ENCODE data around the gene TSTD1.
A peak's percentile ranks its signal among the peaks of the same experiment; 100 is the strongest.

Gene TSTD1, protein sequence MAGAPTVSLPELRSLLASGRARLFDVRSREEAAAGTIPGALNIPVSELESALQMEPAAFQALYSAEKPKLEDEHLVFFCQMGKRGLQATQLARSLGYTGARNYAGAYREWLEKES

DNA sequence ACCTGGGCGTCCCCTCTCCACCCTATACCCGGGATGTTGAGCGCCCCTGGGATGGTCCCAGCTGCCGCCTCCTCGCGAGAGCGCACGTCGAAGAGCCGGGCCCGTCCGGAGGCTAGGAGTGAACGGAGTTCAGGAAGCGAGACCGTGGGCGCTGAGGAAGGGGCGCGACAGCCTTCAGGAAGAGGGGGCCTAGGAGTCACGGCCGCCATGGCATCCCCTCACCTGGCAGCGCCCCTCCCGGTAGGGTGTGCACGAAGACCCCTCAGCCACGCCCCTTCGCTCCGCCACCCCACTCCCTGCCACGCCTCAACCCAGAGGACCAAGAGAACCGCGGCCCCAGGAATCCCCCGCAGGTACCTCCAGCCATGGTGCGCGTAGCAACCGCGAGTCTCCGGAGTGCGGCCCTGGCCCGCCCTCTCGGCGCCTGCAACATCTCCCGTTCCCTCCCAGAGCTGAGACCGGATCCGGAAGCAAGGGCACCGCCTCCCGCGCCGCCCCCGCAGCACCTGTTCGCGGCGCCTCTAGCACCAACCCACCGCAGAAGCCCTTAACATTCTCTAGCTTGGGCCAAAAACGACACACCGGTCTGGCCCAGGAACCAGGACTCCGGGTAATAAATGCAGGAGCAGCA lies at the start of gene TSTD1:
TSTD1 (minus strand) TSS at position 442 of the 631 bp plus-strand sequence; CDS start at position 367, 75 bp downstream.
- DNase-seq: peak; percentile 88

DNA sequence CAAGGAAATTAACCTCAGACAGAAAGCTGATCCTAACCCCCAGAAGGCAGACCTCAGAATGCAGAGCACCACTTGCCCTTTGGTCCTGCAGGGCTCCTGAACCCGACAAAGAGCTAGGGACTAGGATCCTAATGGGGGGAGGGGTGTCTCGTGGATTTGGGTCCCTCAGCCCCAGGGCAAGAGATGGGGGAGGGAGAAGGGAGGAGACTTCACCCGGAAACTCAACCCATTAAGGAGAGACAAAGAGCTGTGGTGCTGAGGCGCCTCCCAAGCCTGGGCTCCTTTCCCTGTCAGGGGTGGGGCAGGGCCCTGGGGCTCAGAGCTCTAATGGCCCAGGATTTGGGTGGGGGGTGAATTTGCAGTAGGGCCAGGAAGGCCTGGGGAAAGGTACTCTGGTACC lies 47.7 kb upstream of the TSTD1 start:
- no peak for DNase-seq

DNA sequence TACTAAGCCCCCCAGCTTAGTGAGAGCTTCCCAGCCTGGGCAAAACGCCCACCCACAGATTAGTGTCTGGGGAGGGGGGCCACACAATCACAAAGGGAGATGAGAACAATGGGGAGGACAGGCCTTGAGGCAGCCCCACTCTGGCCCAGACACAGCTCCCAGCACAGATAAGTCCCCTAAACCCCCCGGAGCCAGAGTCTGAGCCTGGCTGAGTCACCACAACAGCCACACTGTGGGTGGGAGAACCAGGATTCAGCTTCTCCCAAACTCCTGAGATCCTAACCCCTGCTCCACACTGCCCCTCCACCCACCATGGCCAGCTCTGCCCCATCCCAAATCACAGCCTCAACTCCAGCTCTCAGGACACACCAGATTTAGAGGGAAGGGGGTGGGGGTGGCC lies 46.4 kb upstream of the TSTD1 start:
- DNase-seq: no peak

DNA sequence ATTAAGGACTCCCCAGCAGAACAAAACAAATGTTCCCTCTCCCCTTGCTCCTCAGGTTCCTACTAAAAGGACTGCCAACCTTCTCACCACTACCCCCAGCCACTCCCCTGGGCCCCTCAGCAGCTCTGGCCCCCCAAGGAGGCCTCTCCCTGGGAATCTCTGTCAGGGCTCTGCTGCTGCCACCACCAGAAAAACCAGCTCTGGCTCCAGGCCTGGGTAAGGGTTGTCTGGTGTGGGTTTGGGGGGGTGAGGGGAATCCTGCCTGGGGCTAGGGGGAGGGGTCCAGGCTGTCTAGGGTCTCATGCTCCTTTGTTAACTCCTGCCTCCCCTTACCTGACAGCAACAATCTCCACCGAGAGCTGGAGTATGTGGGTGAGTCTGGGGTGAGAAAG lies 45.8 kb upstream of the TSTD1 start:
- DNase-seq: no peak

DNA sequence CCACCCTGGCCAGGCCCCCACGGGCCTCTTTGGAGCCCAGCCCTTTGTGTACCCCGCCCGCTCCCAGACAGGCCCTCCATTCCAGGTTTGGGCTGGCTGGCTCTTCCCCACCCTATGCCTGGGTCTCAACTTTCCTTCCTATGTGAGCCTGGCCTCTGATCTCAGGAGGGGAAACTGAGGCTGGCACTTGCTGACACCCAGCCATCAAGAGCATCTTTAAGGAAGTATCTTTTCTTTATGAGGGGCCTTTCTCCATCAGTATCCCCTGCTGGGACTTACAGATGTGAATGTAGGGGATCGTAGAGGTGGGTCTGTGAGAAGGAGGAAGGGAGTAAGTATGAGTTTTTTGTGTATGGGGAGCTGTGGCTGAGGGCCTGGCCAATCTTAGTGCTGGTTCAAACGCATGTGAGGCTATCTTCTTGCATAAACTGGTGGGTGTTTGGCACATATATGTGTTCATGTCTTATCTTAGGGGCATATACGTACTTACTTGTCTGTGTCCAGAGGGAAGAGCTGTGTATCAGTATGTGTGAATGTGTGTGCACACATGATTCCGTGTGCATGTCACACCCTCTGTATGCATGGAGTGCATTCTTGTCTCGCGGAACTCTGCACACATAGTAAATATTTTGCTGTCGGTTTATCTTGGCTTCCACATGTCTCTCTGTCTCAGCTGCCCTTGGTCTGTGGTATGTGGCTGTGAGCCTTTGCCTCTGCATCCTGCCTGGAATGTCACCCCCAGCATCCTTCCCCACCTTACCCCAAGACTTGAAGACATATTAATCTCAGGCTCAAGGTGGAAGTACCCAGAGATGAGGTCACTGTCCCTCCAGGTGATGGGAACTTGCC lies 45.2 kb upstream of the TSTD1 start:
- DNase-seq: no peak

DNA sequence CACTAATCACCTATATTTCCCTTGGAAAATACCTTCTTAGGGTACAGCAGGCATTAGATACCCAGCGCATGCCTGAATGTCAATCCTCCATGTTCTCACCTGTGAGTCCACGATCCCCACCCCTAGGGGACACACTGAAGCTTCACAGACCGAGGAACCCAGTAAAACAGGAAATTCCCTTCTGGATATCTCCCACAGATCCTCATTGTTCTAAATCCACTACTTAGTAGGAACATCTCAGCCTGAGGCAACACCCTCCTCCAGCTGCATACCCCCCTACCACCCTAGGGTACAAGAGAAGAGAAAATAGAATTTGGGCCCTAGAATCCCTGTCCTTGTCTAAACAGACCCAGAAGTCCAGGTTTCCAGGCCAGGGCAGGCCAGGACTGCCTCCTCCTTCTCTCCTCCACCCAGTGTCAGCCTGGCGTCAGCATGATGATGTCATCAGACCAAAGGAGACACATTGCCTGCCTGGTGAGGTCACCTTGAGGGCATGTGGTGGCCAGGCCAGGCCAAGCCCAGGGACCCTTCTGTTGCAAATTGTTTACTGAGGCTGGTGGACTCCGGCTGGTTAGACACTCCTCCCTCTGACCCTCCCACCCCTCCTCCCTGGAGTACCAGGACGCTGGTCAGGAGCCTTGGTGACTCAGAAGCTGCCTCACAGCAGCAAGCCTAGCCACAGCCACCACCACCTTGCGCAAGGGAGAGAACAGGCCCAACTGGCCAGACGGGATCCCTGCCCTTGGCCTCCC lies 44.4 kb upstream of the TSTD1 start:
- DNase-seq: no peak

DNA sequence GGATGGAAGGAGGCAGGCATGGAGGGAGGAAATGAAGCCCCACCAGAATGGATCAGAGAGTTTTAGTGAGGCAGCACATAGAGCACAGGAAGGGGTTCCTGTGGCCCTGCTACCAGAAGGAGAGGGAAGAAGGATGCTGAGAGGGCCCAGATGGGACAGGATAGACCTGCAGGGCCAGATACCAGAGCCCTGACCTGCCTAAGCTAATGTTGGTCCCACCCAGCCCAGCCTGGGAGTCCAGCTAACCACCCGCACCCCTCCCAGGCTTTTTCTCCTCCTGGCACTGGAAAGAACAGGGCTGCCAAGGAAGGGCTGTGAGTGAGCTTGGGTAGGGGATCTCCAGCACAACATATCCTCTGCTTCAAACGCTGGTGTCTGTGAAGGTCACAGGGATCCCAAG lies 43.7 kb upstream of the TSTD1 start:
- no peak for DNase-seq

DNA sequence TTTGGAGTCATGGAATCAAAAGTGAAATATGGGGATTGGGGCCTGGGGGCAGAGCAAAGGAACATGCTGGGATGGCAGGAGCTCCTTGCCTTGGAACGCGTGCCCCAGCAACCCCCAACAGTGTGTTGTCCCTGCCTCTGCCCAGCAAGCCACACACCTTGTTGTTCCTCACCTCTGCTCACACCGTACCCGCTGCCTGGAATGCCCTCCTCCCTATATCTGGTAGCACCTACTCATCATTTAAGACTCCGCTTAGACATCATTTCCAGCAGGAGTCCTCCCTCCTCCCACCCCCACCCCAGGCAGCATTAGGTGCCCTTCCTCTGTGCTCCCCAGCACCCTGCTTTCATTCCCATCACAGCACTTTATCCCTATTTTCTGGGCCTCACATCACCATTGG lies 42.8 kb upstream of the TSTD1 start:
- no peak for DNase-seq

DNA sequence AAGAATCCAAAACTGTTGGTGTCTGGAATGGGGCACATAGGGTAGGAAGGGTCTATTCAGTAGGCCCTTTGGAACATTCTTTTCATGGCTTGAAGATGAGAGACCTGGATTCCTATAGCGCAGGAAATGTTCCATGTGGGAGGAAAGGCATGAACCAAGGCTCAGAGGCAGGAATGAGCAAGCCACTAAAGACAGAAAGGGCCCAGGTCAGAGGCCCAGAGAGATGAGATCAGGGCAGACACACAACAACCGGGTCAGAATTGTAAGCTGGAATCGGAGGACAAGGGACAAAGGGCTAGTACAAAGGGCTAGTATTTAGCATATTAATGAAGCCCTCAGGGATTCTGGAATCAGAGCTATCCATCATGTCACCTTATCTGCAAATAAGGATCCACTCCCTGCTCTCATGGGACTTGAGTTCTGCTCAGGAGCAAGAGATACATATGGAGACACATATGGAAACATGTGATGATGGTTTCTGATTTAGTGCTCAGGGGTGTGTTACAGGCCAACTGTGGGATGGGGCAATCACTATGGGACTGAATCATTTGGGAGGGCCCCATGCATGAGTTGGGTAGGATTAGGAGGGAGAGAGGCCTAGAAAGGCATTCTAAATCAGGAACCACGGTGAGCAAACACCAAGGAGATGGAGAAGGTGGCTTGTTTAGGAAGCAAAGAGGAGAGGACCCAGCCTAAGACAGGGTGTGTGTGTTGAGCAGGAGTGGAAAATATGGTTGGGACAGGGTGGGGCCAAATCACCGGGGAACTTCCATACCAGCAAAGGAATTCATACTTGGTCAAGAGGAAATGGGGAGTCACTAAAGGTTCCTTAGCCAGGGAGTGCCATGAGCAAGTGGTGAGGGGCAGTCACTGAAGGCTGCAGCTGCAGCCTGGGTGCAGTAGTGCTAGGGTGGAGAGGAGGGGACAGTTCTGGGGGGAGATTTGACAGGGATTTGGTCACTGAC lies 42.0 kb upstream of the TSTD1 start:
- DNase-seq: no peak

DNA sequence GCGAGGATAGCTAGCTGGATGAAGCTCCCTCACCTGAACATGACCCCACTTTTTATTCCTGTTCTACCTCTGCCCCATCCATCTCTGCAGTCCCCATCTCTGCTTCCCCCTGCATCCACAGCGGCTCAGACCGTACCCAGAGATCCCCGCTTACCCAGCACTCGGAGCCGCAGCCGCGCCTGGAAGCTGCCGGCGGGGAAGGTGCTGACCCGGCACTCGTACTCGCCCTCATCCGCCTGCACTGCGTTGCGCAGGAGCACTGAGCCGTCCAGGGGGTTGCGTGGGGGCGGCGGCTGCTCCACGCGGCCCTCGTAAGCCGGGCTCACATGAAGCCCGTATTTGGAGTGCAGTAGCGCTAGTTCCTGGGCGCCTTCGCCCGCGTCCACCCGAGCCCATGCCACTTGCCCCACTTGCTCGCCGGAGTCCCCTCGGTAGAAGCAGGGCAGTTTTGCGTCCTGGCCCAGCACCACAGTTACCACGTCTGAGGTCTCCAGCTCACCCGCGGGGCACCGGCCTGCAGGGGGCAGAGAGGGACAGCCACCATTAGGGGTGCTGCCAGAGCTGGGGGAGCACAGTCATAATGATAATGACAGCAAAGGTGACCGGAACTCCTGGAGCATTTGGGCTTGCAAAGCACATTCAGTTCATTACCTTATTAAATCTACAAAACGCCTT lies 40.8 kb upstream of the TSTD1 start:
- no peak for DNase-seq

DNA sequence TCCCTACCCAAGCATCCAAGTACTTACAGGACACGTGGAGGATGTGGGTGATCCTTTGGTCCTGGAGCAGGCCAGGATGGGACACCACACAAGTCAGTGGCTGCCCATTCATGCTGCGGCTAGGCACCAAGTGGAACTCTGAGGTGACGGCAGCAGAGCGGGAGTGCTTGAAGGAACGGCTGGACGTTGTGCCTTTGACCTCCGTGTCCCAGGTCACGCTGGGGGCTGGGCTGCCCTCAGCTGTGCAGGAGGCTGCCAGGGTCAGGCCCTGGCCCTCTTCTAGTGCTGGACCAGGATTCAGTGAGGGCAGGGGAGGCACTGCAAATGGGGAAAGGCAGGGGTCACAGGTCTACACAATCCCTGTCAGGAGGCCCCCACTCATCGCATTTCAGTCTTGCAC lies 38.7 kb upstream of the TSTD1 start:
- DNase-seq: no peak

DNA sequence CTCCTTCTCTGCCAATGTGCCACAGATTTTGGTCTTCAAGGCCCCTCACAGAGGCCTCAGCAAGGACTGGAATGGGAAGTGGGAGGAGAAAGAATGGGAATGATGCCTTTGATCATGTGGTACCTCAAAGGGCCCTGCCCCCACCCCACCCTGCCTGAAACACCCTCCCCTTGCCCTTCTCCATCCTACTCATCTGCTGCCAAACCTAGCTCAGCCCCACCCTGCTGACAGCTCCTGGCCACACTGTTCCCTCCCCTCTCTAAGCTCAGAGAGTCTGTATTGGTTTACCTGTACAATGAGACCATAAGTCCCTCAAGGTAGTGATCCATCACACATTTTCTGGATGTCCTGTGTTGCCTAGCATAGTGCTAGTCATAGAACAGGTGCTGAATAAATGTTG lies 37.6 kb upstream of the TSTD1 start:
- DNase-seq: no peak

DNA sequence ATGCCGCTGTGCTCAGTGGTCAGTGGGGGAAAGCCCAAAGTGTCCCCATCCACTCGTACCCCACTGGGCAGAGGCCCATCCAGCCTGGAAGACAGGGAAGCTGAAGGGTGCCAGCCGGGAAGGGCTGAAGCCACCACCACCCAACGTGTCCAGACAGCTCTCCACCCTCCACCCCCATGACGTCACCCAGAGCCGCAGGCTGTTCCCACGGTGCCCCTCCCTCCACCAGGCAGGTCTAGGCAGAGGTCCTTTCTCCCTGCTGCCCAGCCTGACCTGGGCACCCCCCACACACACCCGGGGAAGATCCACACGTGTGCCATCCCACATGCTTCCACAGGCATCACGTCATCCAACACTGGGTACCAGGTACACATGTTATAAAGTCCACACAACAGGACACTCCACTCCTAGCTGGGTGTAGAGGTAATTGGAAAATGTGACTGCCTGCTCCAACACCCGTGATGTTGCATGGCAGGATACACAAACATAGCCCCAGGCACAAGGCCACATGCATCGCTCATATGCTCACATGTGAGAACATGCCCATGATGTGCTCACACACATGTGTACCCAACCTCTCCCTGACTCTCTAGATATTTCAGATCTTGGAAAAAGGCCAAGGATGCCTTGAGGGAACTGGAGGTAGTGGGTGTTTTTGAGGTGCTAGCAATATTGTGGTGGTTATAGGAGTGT lies 36.1 kb upstream of the TSTD1 start:
- DNase-seq: no peak

DNA sequence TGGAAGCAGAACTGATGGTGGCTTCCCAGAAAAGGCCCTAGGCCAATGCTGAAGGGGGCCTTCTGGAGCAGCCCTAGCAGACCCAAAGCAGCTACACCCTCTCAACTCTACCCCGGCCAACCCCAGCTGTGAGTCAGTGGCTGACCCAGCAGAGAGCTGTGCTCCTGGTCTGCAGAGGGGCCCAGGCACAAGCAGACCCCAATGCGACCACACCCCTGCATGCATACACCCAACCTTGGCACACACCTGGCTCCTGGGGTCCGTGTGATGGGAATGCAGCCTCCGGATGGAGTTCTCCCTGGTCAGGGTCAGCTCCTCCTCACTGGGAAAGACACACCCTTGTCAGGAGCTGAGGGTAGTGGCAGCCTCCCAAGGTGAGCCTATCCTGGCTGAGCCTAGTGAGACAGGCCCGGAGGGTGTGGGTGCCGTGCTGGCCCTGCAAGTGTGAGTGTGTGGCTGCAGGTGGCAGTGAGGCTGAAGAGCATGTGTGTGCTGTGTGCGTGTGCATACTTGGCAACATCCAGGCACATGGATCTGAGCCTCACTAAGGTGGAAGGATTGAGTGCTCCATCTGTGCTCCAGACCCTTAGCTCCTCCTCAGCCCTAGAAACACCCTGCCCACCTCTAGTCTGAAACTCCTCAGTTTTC lies 34.8 kb upstream of the TSTD1 start:
- no peak for DNase-seq

DNA sequence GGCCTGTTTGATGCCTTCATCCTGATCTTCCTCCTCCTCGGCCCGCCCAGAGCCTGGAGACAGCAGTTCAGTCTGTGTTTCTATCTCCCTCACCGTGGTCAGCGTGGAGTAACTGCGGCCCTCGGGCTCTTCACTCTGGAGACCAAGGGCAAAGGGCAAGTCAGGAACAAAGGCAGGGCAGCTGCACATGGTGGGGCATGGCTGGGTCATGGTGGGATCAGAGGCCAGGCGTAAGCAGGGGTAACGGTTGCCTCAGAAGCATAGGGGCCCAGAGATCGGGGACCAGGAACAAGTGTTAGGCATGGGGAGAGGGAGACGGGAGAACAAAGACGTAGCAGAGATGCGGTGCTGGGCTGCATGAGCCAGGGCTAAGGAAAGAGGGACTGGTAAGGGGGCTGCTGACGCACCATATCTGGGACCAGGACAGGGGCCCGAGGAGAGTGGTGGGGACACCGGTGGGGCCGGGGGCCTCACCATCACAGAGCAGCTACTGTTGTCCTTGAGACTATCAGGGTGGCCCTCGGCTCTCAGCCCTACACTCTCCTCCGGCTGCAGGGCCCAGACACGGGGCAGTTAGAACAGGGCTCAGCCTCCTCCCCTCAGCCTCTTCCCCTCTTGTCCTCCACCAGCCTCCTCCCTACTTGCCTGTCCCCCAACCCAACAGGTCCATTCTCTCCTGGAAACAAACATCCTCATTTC lies 34.1 kb upstream of the TSTD1 start:
- no peak for DNase-seq

DNA sequence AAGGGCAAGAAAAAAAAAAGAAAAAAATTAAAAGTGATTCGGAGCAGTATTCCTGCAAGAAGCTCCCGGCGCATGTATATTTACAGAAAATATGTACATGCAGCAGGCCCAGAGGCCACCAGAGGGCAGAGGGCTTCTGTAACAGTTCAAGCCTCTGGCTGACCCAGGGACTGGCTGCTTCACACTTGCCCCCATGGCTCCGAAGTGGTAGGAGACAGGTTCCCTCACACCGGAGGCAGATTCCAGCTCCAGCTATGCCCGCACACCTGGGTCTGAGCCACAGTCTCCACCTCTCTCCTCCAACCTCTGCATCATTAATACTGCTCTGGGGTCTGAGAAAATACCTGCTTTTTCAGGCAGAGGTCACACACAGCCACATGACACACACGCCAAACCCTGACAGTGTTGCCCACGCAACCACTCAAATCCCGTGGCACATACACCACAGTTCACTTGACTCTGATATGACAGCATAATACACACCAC lies 33.2 kb upstream of the TSTD1 start:
- peak; percentile 51 for DNase-seq

DNA sequence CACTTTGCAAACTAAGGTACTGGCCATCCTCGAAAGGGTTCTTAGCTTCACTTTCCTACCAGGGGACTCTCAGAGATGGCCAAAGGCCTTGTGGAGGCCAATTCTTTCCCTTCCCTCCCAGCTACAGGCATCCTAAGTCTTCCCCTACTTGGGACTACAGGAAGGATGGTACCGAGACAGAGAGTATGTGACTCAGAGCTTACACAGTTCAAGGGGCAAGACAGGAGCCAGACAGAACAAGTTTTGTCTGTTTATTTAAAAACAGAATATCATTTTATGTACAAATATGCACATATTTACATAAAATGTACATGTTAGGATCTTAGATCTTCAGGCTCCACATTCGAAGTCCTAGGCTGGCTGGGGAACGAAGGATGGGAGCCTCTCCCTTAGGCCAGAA lies 32.0 kb upstream of the TSTD1 start:
- DNase-seq: no peak

DNA sequence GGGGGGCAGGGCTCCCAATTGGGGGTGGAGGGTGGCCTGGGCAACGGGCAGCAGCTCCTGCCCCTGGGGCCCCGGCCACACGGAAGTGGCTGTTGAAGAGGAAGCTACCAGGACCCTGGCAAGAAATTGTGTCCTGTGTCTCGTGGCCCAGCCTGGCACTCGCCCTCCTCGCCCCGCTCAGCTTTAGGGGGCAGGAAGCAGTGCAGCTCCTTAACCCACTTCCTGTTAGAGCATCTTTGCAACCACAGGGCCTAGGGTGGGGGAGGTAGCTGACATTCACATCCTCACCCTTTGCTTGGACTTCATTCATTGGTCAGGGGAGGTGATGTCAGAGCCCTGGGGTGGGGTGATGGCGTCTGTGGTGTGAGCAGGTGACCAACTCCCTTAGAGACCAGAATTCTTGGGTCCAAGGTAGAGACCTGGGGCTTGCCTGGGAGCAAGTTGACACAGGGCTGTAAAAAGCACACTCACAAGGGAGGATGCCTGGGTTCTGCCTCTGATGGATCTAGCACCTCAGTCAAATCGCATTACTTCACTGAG lies 31.0 kb upstream of the TSTD1 start, which contains the start of gene ARHGAP30:
ARHGAP30 (minus strand) TSS at position 161 of the 540 bp plus-strand sequence. CDS start 267 bp downstream, outside the sequence.
- DNase-seq: peak; percentile 82

DNA sequence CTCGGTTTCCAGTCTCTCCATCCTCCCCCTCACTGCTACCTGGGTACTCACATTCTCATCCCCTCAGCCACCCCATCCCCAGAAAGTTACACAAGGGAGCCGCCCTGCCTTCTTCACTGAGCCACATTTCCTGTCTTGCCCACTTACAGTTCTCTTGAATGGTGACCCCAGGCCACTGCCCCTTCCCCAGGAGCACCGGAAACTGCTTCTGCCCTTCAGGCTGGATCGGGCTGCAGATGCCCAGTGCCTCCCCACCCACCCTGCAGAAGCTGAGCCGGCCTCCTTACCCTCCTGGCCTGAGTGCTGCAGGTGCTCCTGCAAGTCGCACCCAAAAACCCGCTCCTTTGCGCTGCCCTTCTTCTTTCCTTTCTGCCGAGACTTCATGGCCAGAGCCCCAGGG lies 30.5 kb upstream of the TSTD1 start:
- no peak for DNase-seq

Data from stimulated activated CD4-positive, alpha-beta T cell treated with anti-CD3 and anti-CD28 coated beads, Interleukin-4, amount 100 ng/mL, for 24 hours (primary cell).